ENCODE results near the gene NIPAL3. TPM values are rescaled to one million over a fixed set of nuclear protein-coding genes. Genes with fewer than 3 reads are reported as not detected.
A peak's percentile ranks its signal among the peaks of the same experiment; 100 is the strongest.

NIPAL3 gene
- total RNA-seq = 12.0 TPM

- peak; percentile 91 for DNase-seq
These were observed at the start of gene NIPAL3 for GRCh38 chr1:24415334-24415909. TSS of gene NIPAL3 (plus strand) at chr1:24415802. CDS start at chr1:24419548, 3,746 bp downstream.

- no peak for DNase-seq
These were observed 48.9 kb upstream of the NIPAL3 start for GRCh38 chr1:24366707-24367106.

GRCh38 chr1:24369199-24369598, 46.4 kb upstream of the NIPAL3 start:
- no peak for DNase-seq

- no peak for DNase-seq
These were observed 45.8 kb upstream of the NIPAL3 start for GRCh38 chr1:24369801-24370200.

GRCh38 chr1:24373044-24373443, 42.6 kb upstream of the NIPAL3 start:
- DNase-seq = no peak

GRCh38 chr1:24373710-24374109, 41.9 kb upstream of the NIPAL3 start:
- DNase-seq = no peak

GRCh38 chr1:24374891-24375786, 40.5 kb upstream of the NIPAL3 start:
- DNase-seq = no peak

- DNase-seq = no peak
These were observed 35.8 kb upstream of the NIPAL3 start for GRCh38 chr1:24379733-24380315.

- DNase-seq = no peak
These were observed 35.1 kb upstream of the NIPAL3 start for GRCh38 chr1:24380508-24380907.

GRCh38 chr1:24381256-24381655, 34.3 kb upstream of the NIPAL3 start:
- no peak for DNase-seq

- no peak for DNase-seq
These were observed 33.4 kb upstream of the NIPAL3 start for GRCh38 chr1:24382165-24382577.

GRCh38 chr1:24383381-24383940, 32.1 kb upstream of the NIPAL3 start:
- no peak for DNase-seq

- no peak for DNase-seq
These were observed 31.1 kb upstream of the NIPAL3 start for GRCh38 chr1:24384251-24385090.

- no peak for DNase-seq
These were observed 30.3 kb upstream of the NIPAL3 start for GRCh38 chr1:24385160-24385940.

- peak; percentile 14 for DNase-seq
These were observed 29.4 kb upstream of the NIPAL3 start for GRCh38 chr1:24386241-24386640.

- DNase-seq = no peak
These were observed 28.7 kb upstream of the NIPAL3 start for GRCh38 chr1:24386931-24387330.

GRCh38 chr1:24387636-24388175, 27.9 kb upstream of the NIPAL3 start:
- no peak for DNase-seq

- DNase-seq = no peak
These were observed 27.2 kb upstream of the NIPAL3 start for GRCh38 chr1:24388331-24388885.

- DNase-seq = no peak
These were observed 26.3 kb upstream of the NIPAL3 start for GRCh38 chr1:24389231-24389678.

All from skin of body (tissue), 2 donors.